ENCODE measurements around the gene IQCC. TPM values are rescaled to one million over a fixed set of nuclear protein-coding genes. Genes with fewer than 3 reads are reported as not detected.

IQCC gene
- total RNA-seq, 1 donor from 2014 or later = 4.7 TPM

GRCh38 chr1:32197074-32197473, 8.4 kb upstream of the IQCC start:
- DNase-seq (ENCODE audit: extremely low spot score, unreplicated experiment) = no peak
- Mint-ChIP-seq H3K9me3 (no peaks in the 10 kb centered on the region), H3K4me3 (no peak overlapping the region), H3K27ac (peak overlapping the region; percentile 23), H3K27me3 (no peaks in the 10 kb centered on the region), H3K36me3 (peaks cover 16% of the 10 kb centered on the region), H3K4me1 (ENCODE audit: unreplicated experiment) (peaks cover 25% of the 10 kb centered on the region)
- no peak for TF ChIP-seq CTCF (conservative IDR thresholded peaks at IDR 0.05)

GRCh38 chr1:32197837-32198236, 7.6 kb upstream of the IQCC start:
- H3K9me3 Mint-ChIP-seq = no peaks in the 10 kb centered on the region
- H3K4me1 Mint-ChIP-seq (ENCODE audit: unreplicated experiment) = peaks cover 30% of the 10 kb centered on the region
- H3K4me3 Mint-ChIP-seq = no peak overlapping the region
- no peaks in the 10 kb centered on the region for H3K27me3 Mint-ChIP-seq
- DNase-seq (ENCODE audit: extremely low spot score, unreplicated experiment) = no peak
- peaks cover 13% of the 10 kb centered on the region for H3K36me3 Mint-ChIP-seq
- TF ChIP-seq CTCF (conservative IDR thresholded peaks at IDR 0.05) = no peak
- peak overlapping the region; percentile 30 for H3K27ac Mint-ChIP-seq

- Mint-ChIP-seq H3K4me3 (peak overlapping the region; percentile 19), H3K36me3 (peaks cover 9% of the 10 kb centered on the region), H3K27me3 (no peaks in the 10 kb centered on the region), H3K27ac (peak overlapping the region; percentile 30), H3K9me3 (no peaks in the 10 kb centered on the region), H3K4me1 (ENCODE audit: unreplicated experiment) (peaks cover 30% of the 10 kb centered on the region)
- no peak for DNase-seq (ENCODE audit: extremely low spot score, unreplicated experiment)
- no peak for TF ChIP-seq CTCF (conservative IDR thresholded peaks at IDR 0.05)
Observed at GRCh38 chr1:32198237-32199042, 7.0 kb upstream of the IQCC start.

- Mint-ChIP-seq H3K27ac (no peak overlapping the region), H3K27me3 (no peaks in the 10 kb centered on the region), H3K4me3 (peak overlapping the region; percentile 17), H3K4me1 (ENCODE audit: unreplicated experiment) (peaks cover 30% of the 10 kb centered on the region), H3K36me3 (peaks cover 4% of the 10 kb centered on the region), H3K9me3 (no peaks in the 10 kb centered on the region)
- DNase-seq (ENCODE audit: extremely low spot score, unreplicated experiment) = no peak
- TF ChIP-seq CTCF (conservative IDR thresholded peaks at IDR 0.05) = no peak
Observed at GRCh38 chr1:32199043-32199716, 6.3 kb upstream of the IQCC start.

- Mint-ChIP-seq H3K36me3 (peaks cover 3% of the 10 kb centered on the region), H3K4me1 (ENCODE audit: unreplicated experiment) (peaks cover 30% of the 10 kb centered on the region), H3K4me3 (peak overlapping the region; percentile 93), H3K27ac (peak overlapping the region; percentile 90), H3K9me3 (no peaks in the 10 kb centered on the region), H3K27me3 (no peaks in the 10 kb centered on the region)
- no peak for DNase-seq (ENCODE audit: extremely low spot score, unreplicated experiment)
- TF ChIP-seq CTCF (conservative IDR thresholded peaks at IDR 0.05) = no peak
Observed at GRCh38 chr1:32199717-32200072, 5.8 kb upstream of the IQCC start.

Data from type B pancreatic cell (in vitro differentiated cells).